HepG2 (cell line): ENCODE measurements around the gene SH3PXD2A. TPM values are rescaled to one million over a fixed set of nuclear protein-coding genes. Genes with fewer than 3 reads are reported as not detected.

Experiments used
- ATAC-seq: fragments of 200-7000 bp; cut with Tn5 transposase; 3 replicates; pipeline ENCODE4 v1.9.1; 2020; ENCODE audit warnings: mild to moderate bottlenecking, moderate library complexity
- BruUV-seq: library from RNA; stranded (reverse); fragments of 400-500 nt; replicated peaks from 2 replicates; lab custom pipeline; 2021; lab: Mats Ljungman, UMichigan
- CTCF ChIA-PET: fragments of 300-600 bp; formaldehyde crosslinking; extraction: SDS; loops from one replicate; lab custom pipeline; 2021; ENCODE audit warnings: low total read pairs, inconsistent platforms, low intra/inter-chr PET ratio; lab: Yijun Ruan, JAX
- POLR2A ChIA-PET: fragments of 350-600 bp; sonication (Branson Sonifier 250); formaldehyde crosslinking; loops from one replicate; lab custom pipeline; 2020; ENCODE audit warnings: antibody characterized with exemption, inconsistent platforms; lab: Yijun Ruan, JAX
- DNase-seq: peaks from one replicate; pipeline ENCODE4 v3.0.0-alpha.2; 2015; ENCODE audit warnings: low spot score
- FAIRE-seq: peaks from 3 replicates; lab custom pipeline; 2011; peaks lifted over from hg19 to GRCh38; lab: Jason Lieb, UNC
- H2AFZ ChIP-seq: one replicate; pipeline ENCODE4 v1.6.1; 2011; ENCODE audit warnings: low read length, inconsistent platforms
- H3K27ac ChIP-seq: fragments of 300-600 bp; 3 replicates; pipeline ENCODE4 v1.8.0; 2011; ENCODE audit warnings: mixed run types, mild to moderate bottlenecking, mixed read lengths, low read length, inconsistent platforms; ENCODE audit not compliant: insufficient read depth; ENCODE audit errors: extremely low read length
- H3K27me3 ChIP-seq, 2 experiments: fragments of 200-600 bp in 1 of 2; 2 replicates in 1 of 2; 3 replicates in 1 of 2; pipeline versions ENCODE4 v1.6.0 to v1.8.0; 2011; ENCODE audit warnings: low read length in 2 of 2, mild to moderate bottlenecking in 2 of 2, moderate library complexity in 2 of 2, inconsistent platforms in 1 of 2; ENCODE audit not compliant: insufficient read depth in 2 of 2, control insufficient read depth in 1 of 2
- H3K36me3 ChIP-seq, 2 experiments: fragments of 200-600 bp in 1 of 2; replicated peaks in 1 of 2; 2 replicates in 1 of 2; 3 replicates in 1 of 2; pipeline versions ENCODE4 v1.5.1 to v1.8.0; 2011; ENCODE audit warnings: low read length in 2 of 2, inconsistent platforms in 1 of 2; ENCODE audit not compliant: insufficient read depth in 2 of 2, control insufficient read depth in 1 of 2
- H3K4me1 ChIP-seq: 2 replicates; pipeline ENCODE4 v1.5.1; 2012; ENCODE audit warnings: low read length, inconsistent platforms; ENCODE audit not compliant: insufficient read depth
- H3K4me2 ChIP-seq: 2 replicates; pipeline ENCODE4 v1.6.0; 2011; ENCODE audit warnings: low read depth, low read length, inconsistent platforms
- H3K4me3 ChIP-seq, 3 experiments: fragments of 200-600 bp in 1 of 3; sonication (generic), shearing (Covaris generic) in 1 of 3; replicated peaks in 1 of 3; 2 replicates each; pipeline ENCODE4 v1.5.1; 2011 to 2016; ENCODE audit warnings: low read length in 3 of 3, inconsistent platforms in 2 of 3, low read depth in 2 of 3, mild to moderate bottlenecking in 2 of 3, control low read depth in 1 of 3, mixed read lengths in 1 of 3; ENCODE audit not compliant: insufficient read depth in 1 of 3
- H3K79me2 ChIP-seq: one replicate; pipeline ENCODE4 v1.6.1; 2011; ENCODE audit warnings: low read length, inconsistent platforms; ENCODE audit not compliant: insufficient read depth
- H3K9ac ChIP-seq: 2 replicates; pipeline ENCODE4 v1.6.0; 2011; ENCODE audit warnings: mild to moderate bottlenecking, low read depth, low read length, inconsistent platforms; ENCODE audit not compliant: insufficient read depth
- H3K9me3 ChIP-seq: 2 replicates; pipeline ENCODE4 v1.5.1; 2012; ENCODE audit warnings: mild to moderate bottlenecking, low read length
- H4K20me1 ChIP-seq: 2 replicates; pipeline ENCODE4 v1.6.0; 2011; ENCODE audit warnings: inconsistent platforms, mild to moderate bottlenecking, low read length, moderate library complexity; ENCODE audit not compliant: insufficient read depth
- BCLAF1 ChIP-seq: fragments of 450-650 bp; IDR thresholded peaks from 2 replicates; pipeline ENCODE4 v1.6.1; 2017; ENCODE audit warnings: mild to moderate bottlenecking
- CENPT ChIP-seq: sonication (generic); formaldehyde crosslinking; IDR thresholded peaks from 2 replicates; pipeline ENCODE4 v1.8.0; 2022; ENCODE audit warnings: low read depth, mild to moderate bottlenecking, moderate library complexity, missing genetic modification reagents
- CSRNP2 ChIP-seq: sonication (generic); formaldehyde crosslinking; conservative IDR thresholded peaks from 2 replicates; pipeline ENCODE4 v1.8.0; 2022; ENCODE audit warnings: low read depth, missing genetic modification reagents
- DRAP1 ChIP-seq: IDR thresholded peaks from 2 replicates; pipeline ENCODE4 v1.6.1; 2016; ENCODE audit warnings: missing genetic modification reagents, missing compliant biosample characterization
- ELK4 ChIP-seq: sonication (generic); formaldehyde crosslinking; IDR thresholded peaks from 2 replicates; pipeline ENCODE4 v1.9.0; 2021; ENCODE audit warnings: missing genetic modification reagents, borderline replicate concordance
- HOXA3 ChIP-seq: sonication (generic); formaldehyde crosslinking; IDR thresholded peaks from 2 replicates; pipeline ENCODE4 v1.5.0; 2020; ENCODE audit warnings: missing genetic modification reagents
- PCBP1 ChIP-seq: fragments of 200-400 bp; formaldehyde crosslinking; IDR thresholded peaks from 2 replicates; pipeline ENCODE4 v1.6.1; 2017; ENCODE audit warnings: mild to moderate bottlenecking, low read depth, low read length, borderline replicate concordance
- POLR2AphosphoS2 ChIP-seq: IDR thresholded peaks from 2 replicates; pipeline ENCODE4 v1.6.1; 2011; ENCODE audit warnings: low read depth, low read length, improper control_type of control experiment
- SIX4 ChIP-seq: sonication (generic); formaldehyde crosslinking; IDR thresholded peaks from 2 replicates; pipeline ENCODE4 v1.4.0; 2020; ENCODE audit warnings: missing genetic modification reagents
- SMC3 ChIP-seq: IDR thresholded peaks from 2 replicates; pipeline ENCODE4 v1.6.1; 2011; ENCODE audit warnings: low read length, improper control_type of control experiment
- TOE1 ChIP-seq: sonication (generic); formaldehyde crosslinking; IDR thresholded peaks from 2 replicates; pipeline ENCODE4 v1.4.0; 2020; ENCODE audit warnings: mild to moderate bottlenecking, missing genetic modification reagents
- ZBTB33 ChIP-seq: sonication (generic); formaldehyde crosslinking; IDR thresholded peaks from 2 replicates; pipeline ENCODE4 v1.4.0; 2020; ENCODE audit warnings: missing genetic modification reagents
- ZFYVE20 ChIP-seq: sonication (generic); formaldehyde crosslinking; IDR thresholded peaks from 2 replicates; pipeline ENCODE4 v1.8.0; 2023; ENCODE audit warnings: low read depth, mild to moderate bottlenecking, moderate library complexity, missing genetic modification reagents, borderline replicate concordance
- ZNF329 ChIP-seq: sonication (generic); formaldehyde crosslinking; IDR thresholded peaks from 2 replicates; pipeline ENCODE4 v1.9.0; 2021; ENCODE audit warnings: low read depth, mild to moderate bottlenecking, missing genetic modification reagents
- WGBS: methylation state at CpG from one replicate; pipeline ENCODE4 v1.1.6; 2017; ENCODE audit warnings: low lambda C conversion rate; 5-methylcytosine and 5-hydroxymethylcytosine counted together
- in situ Hi-C: cut with HindIII; loops from 2 replicates; pipeline ENCODE4 v1.10.0; 2017; ENCODE audit warnings: low pct_unique_long_range_greater_than_20kb; ENCODE audit not compliant: extremely low pct_ligation_motif_present
- intact Hi-C: fragments of 100-400 bp; cut with micrococcal nuclease; formaldehyde crosslinking; loops from one replicate; pipeline ENCODE4 v1.10.0; 2022; ENCODE audit not compliant: unreplicated experiment
- polyA plus RNA-seq, 8 experiments: library from polyadenylated mRNA; depleted of rRNA in 3 of 8; stranded (reverse) in 7 of 8; unstranded in 1 of 8; fragments of >200 nt; fragmentation: Illumina TruSeq in 4 of 8; extraction: Trizol in 4 of 8; gene quantifications; 2 replicates each; pipeline versions ENCODE4 v1.2.1 to v1.2.3, GENCODE V29; 2011 to 2016; ENCODE audit warnings: low read depth in 4 of 8, missing spikeins in 1 of 8, mixed read lengths in 1 of 8; ENCODE audit not compliant: insufficient read depth in 1 of 8
- total RNA-seq, 5 experiments: library from RNA; depleted of rRNA; stranded (reverse); fragments of >200 nt; fragmentation: Illumina TruSeq; extraction: Trizol; gene quantifications; 2 replicates each; pipeline ENCODE4 v1.2.3, GENCODE V29; 2016; ENCODE audit warnings: low read depth in 1 of 5

SH3PXD2A gene
- total and polyA plus RNA-seq, 2 of the 13 experiments (the other 11 are each of a cell fraction or from before 2014, with no cell fraction given), result 11.1 to 11.3 TPM

- no peak for TF ChIP-seq DRAP1 (CRISPR knock-in tag)
- no peak for TF ChIP-seq TOE1
- TF ChIP-seq SMC3, result peak; percentile 56; the same call in 1 of the 2 replicates
These were observed 32.9 kb upstream of the SH3PXD2A start (continued) for GRCh38 chr10:103888113-103888841.

- peaks cover 9 to 23% of the 10 kb centered on the region in 2 experiments; a peak in 4 of 5 replicates for H3K36me3 ChIP-seq
- no peak for FAIRE-seq
- no TSS peak for BruUV-seq
- DNase-seq, result no peak
- no peaks in the 10 kb centered on the region for H3K79me2 ChIP-seq
- H3K4me2 ChIP-seq, result no peak overlapping the region
- H3K27ac ChIP-seq, result no peak overlapping the region
- H3K4me3 ChIP-seq, result no peak overlapping the region
- H3K27me3 ChIP-seq, result no peaks in the 10 kb centered on the region
- no peaks in the 10 kb centered on the region for H4K20me1 ChIP-seq
- H3K9ac ChIP-seq, result no peak overlapping the region
- POLR2A ChIA-PET, result no interaction called here
- 82% methylated on average over 6 of the region's 6 CpGs for WGBS
- no peaks in the 10 kb centered on the region for H3K9me3 ChIP-seq
- H2AFZ ChIP-seq, result no peak overlapping the region
- no peak for ATAC-seq
- intact Hi-C loops (loop anchor here (5.0 kb wide), 1 partner anchor 97 kb away; no protein-coding TSS in a partner anchor), in situ Hi-C loops (loop anchor here (5.0 kb wide), 1 partner anchor 237 kb away; the partner anchor contains the start of gene SFR1)
- CTCF ChIA-PET, result interaction anchor here (1.4 kb wide), 1 partner anchor 287 kb away, joined by 5 read pairs; no protein-coding TSS in a partner anchor
- H3K4me1 ChIP-seq, result peaks cover 25% of the 10 kb centered on the region
- TF ChIP-seq ELK4 (CRISPR knock-in tag) (no peak), BCLAF1 (no peak), ZNF329 (CRISPR knock-in tag) (no peak), POLR2AphosphoS2 (no peak), HOXA3 (CRISPR knock-in tag) (no peak), PCBP1 (no peak), ZBTB33 (CRISPR knock-in tag) (no peak), SIX4 (CRISPR knock-in tag) (no peak), CENPT (no peak), CSRNP2 (CRISPR knock-in tag) (no peak), ZFYVE20 (CRISPR knock-in tag) (no peak)
These were observed 30.2 kb upstream of the SH3PXD2A start for GRCh38 chr10:103885617-103886016.
